ENCODE measurements around the gene ACTG1. TPM values are rescaled to one million over a fixed set of nuclear protein-coding genes. Genes with fewer than 3 reads are reported as not detected.

Gene ACTG1
- total RNA-seq, 1 experiment from 2014 or later = 4,160 TPM

- Histone ChIP-seq H2BK15ac (ENCODE audit: low read depth, low read length) (no peak overlapping the region; the same call in 1 of the 2 replicates), H2BK5ac (ENCODE audit: insufficient read length, low read length) (no peak overlapping the region), H3K56ac (ENCODE audit: insufficient read length, low read depth, low read length) (no peak overlapping the region), H3K27ac (ENCODE audit: insufficient read length, low read depth, low read length) (no peak overlapping the region), H3K9ac (ENCODE audit: extremely low read depth, insufficient read length, low read length) (no peak overlapping the region), H2BK20ac (ENCODE audit: low read depth, low read length, poor library complexity, severe bottlenecking) (no peak overlapping the region), H3K79me1 (ENCODE audit: insufficient read depth, low read depth, low read length, poor library complexity, severe bottlenecking) (no peaks in the 10 kb centered on the region), H4K20me1 (ENCODE audit: control insufficient read depth, insufficient read depth, insufficient read length) (no peaks in the 10 kb centered on the region), H3K4ac (ENCODE audit: low read depth, low read length) (no peak overlapping the region), H3K14ac (ENCODE audit: insufficient read depth, low read length) (peak overlapping the region; percentile 95), H2AFZ (ENCODE audit: low read length) (no peak overlapping the region), H2AK5ac (ENCODE audit: insufficient read length, low read length) (no peak overlapping the region), H3K23me2 (ENCODE audit: insufficient read length, low read depth, low read length, poor library complexity, severe bottlenecking) (peaks cover 12% of the 10 kb centered on the region), H3K18ac (ENCODE audit: insufficient read length, low read depth, low read length) (peak overlapping the region; percentile 83), H4K8ac (replicated peaks; ENCODE audit: insufficient read length, low read depth, low read length) (no peak overlapping the region), H3K9me3 (ENCODE audit: control insufficient read depth, low read depth, low read length) (no peaks in the 10 kb centered on the region), H3K79me2 (ENCODE audit: insufficient read depth, low read length) (no peaks in the 10 kb centered on the region), H3K27me3 (ENCODE audit: insufficient read depth, low read length) (no peaks in the 10 kb centered on the region; the same call in 1 of the 2 replicates), H4K91ac (ENCODE audit: insufficient read length, low read depth, low read length) (no peak overlapping the region), H4K5ac (ENCODE audit: insufficient read length, low read depth, low read length) (no peak overlapping the region), H3K4me1 (ENCODE audit: insufficient read depth, low read length) (peaks cover 3% of the 10 kb centered on the region; the same call in 1 of the 2 replicates), H3K23ac (ENCODE audit: insufficient read length, low read depth, low read length) (no peak overlapping the region), H2BK12ac (ENCODE audit: insufficient read length, low read depth, low read length) (no peak overlapping the region), H3T11ph (ENCODE audit: low read length) (no peak overlapping the region), H3K4me2 (ENCODE audit: insufficient read depth, insufficient read length, low read length) (no peak overlapping the region), H2BK120ac (ENCODE audit: low read depth, low read length, poor library complexity, severe bottlenecking) (no peak overlapping the region)
- peaks cover 57% of the 10 kb centered on the region for H3K27me3 Mint-ChIP-seq (ENCODE audit: low read depth)
- DNase-seq = no peak
- H3K9me3 Mint-ChIP-seq = no peaks in the 10 kb centered on the region
- H3K4me3 Mint-ChIP-seq = no peak overlapping the region
- TF ChIP-seq CTCF (conservative IDR thresholded peaks at IDR 0.05) = no peak
- no peaks in the 10 kb centered on the region for H3K36me3 Mint-ChIP-seq (ENCODE audit: insufficient read depth in 1 of 3, low read depth in 3 of 3)
- H3K4me1 Mint-ChIP-seq = peaks cover 32 to 35% of the 10 kb centered on the region in 2 experiments
- no peak overlapping the region for H3K27ac Mint-ChIP-seq
- WGBS (ENCODE audit: extremely low coverage, insufficient read length, low lambda C conversion rate) = no CpG with 5 or more reads among the region's 52 CpGs
Observed at GRCh38 chr17:81488276-81488860, 24.2 kb downstream of the ACTG1 start.

Measured in H9 (cell line).